Fibroblast of skin of right biceps (primary cell): ENCODE measurements around the gene RNF217.
A peak's percentile ranks its signal among the peaks of the same experiment; 100 is the strongest.
"Not testable (repeated sequence)": the region's sequence is repeated elsewhere in the genome, so short reads cannot be mapped to it uniquely, and the experiment has no call there.

Experiments
- DNase-seq: peaks from one replicate; pipeline ENCODE4 v3.0.0-alpha.2; 2013

Gene RNF217

DNA sequence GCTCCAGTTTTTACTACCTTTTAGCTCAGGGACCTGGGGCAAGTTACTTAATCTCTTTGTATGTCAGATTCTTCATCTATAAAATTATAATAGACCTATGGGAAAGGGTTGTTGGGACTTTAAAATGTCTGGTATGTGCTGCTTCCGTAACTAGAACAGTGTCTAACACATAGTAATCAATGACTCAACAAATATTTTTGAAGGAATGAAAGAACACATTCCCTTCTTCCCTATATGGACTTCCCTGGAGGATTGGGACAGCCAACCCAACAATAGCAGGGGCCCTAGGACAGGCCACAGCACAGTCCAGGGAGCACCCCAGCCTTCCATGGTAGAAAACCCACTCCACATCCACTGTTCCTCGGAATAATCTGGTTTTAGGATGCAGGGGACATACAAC lies 140.7 kb downstream of the RNF217 start:
- peak; percentile 96 for DNase-seq

DNA sequence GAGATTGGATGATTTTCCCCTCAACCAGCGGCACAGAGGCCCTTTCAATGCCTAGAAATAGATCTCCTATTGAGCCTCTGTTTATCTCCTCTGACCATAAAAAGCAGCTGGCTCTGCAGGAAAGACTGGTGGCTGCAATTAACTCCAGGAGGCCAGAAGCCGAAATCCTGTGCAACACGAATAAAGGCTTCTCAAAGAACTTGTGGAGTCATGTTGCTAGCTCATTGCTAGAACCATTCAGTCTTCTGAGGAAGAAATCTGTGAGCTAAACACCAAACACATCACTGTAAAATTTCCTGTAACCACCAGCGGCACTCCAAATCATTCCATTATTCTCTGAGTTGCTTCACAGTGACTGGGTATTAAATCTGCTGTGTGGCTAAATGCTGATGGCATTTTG lies 142.2 kb downstream of the RNF217 start:
- peak; percentile 85 for DNase-seq

DNA sequence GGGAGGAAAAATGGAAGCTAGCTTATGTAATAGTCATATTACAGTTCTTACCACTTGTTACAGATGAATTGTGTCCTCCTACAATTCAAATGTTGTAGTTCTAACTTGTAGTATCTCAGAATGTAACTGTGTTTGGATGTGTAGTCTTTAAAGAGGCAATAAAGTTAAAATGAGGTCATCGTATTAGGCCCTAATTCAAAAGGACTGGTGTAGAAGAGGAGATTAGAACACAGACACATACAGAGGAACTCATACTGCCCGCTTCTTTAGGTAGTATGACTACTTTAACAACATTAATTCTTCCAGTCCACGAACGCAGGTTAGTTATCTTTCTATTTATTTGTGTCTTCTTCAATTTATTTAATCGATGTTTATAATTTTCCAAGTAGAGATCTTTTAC lies 144.8 kb downstream of the RNF217 start:
- DNase-seq = no peak

DNA sequence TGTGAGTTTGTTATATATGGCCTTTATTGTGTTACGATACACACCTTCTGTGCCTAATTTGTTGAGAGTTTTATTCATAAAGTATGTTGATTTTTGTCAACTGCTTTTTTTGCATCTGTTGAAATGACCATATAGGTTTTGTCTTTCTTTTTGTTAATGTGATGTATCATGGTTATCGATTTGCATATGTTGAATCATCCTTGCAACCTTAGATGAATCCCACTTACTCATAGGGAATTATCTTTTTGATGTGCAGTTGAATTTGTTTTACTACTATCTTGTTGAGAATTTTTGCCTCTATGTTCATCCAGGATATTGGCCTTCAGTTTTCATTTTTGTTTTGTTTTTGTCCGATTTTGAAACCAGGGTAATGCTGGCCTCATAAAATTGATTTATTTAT lies 145.7 kb downstream of the RNF217 start:
- peak; percentile 54 for DNase-seq

DNA sequence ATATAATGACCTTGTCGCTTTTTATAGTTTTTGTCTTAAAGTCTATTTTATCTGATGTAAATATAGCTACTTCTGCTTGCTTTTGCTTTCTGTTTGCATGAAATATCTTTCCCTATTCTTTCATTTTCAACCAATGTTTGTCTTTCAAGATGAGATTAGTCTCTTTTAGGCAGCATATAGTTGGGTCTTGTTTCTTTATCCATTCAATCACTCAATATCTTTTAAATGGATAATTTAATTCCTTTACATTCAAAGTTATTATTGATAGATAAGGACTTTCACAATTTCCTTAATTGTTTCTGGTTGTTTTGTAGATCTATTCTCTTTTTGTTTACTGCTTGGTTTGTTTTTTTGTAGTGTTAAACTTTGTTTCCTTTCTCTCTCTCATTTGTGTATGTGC lies 147.8 kb downstream of the RNF217 start:
- DNase-seq = no peak

DNA sequence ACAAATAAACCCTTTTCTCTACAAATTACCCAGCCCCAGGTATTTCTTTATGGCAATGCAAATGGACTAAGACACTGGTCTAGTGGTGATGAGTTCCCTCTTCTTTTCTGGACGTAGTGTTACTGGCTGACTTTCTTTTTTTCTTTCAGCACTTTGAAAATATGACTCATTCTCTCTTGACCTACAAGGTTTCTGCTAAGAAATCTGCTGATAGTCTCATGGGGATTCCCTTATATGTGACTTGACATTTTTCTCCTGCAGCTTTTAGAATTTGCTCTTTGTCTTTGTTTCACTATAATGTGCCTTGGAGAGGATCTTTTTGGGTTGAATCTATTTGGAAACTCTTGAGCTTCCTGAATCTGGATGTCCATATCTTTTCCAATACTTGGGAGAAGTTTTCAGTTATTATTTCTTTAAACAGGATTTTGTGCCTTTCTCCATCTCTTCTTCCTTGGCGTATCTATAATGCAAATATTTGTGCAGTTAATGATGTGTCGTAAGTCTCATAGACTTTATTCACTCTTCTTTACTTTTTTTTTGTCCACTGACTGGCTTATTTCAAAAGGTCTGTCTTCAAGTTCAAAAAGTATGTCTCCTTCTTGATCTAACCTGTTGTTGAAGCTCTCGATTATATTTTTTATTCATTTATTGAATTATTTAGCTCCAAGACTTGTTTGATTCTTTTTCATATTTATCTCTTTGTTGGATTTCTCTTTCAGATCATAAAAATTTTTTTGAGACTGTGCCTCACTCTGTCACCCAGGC lies 149.2 kb downstream of the RNF217 start:
- DNase-seq = no peak

DNA sequence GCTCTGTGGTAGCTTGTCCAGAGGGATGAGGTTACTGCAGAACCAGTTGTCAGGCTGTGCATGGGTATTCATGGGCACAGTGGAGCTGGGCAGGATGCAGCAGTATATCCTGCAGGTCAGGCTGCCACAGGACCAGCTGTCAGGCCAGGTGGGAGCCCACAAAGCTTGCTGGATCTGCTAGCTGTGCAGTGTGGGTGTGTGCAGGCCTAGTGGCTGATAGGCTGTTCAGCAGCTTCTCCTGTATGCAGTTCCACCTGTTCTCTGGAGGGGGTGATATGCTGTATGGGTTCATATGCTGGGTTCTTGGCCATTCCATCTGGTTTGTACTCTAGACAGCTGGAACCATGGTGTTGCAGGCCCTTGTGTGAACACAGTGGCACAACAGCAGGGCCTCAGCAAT lies 150.7 kb downstream of the RNF217 start:
- no peak for DNase-seq

DNA sequence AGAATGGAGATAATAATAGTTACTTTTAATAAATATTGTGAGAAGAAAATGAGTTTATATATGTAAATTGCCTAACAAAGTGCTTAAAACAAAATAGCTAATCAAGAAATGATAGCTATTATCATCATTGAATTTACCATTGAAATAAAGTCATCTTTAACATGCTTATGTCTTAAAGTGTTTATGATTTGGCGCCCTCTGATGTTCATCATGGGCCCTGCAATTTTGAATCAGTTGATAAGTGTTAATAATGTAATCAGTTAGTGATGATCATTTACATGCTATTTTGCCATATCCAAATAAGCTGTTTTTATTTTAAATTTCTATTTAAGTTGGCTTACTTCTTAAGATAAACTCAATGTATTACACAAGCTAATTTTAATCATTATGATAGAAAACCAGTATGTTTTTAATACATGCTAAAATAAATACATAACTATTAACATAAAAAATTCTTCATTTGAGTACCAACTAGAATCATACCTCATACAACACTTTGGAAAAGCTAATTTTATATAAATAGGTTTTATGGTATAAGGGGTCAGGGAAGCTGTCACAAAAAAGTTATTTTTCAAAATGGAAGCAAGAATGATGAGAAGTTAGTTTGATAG lies 152.1 kb downstream of the RNF217 start:
- DNase-seq = peak; percentile 64

DNA sequence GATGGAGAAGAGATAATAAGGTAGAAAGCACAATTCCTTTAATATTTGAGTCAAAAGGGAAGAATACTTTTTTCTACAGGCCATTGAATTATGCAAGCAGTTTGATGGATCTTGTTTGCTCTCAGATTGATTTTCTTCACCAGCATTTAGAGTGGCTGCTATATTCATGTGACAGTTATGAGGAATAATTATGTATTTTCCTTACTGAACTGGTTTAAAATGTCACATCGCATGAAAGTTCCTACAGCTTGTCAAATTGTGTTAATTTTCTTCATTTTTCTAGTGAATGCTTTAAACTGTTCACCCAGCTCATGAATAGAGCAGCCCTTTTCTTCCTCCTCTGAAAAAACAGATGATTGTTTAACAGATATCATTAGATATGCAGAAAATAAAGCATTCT lies 153.9 kb downstream of the RNF217 start:
- DNase-seq = no peak

DNA sequence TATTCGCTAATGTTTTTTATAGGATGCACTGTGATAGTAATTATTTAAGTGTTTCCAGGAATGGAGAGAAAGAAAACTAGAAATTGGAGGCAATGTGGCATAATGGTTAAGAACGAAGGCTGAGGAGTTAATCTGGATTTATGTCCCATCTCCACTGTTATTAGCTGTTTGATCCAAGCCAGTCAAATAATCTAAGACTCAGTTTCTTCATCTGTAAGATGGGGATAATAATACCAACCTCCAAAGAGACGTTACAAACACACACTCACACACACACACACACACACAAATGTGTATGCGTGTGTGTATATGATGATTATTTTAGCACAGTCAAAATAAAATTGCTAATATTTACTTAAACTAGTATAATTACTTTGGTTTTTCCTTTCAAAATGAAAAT lies 154.5 kb downstream of the RNF217 start:
- no peak for DNase-seq

DNA sequence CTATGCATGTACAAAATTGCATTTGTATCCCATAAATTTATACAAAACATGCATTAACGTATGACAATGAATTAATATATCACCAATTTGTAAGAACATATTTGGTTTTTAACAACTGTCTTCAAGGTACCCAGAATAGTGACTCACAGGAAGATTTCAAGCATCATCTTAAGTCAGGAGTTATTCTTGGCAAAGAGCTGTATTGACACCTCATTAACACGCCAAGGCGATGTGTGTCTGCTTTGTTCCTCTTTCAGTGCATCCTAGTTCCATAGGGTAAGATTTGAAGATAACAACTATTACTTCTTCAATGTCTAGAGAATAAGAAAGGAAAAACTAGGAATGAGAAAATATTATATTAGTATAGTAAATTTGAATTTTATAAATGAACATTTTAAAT lies 155.6 kb downstream of the RNF217 start:
- peak; percentile 59 for DNase-seq

DNA sequence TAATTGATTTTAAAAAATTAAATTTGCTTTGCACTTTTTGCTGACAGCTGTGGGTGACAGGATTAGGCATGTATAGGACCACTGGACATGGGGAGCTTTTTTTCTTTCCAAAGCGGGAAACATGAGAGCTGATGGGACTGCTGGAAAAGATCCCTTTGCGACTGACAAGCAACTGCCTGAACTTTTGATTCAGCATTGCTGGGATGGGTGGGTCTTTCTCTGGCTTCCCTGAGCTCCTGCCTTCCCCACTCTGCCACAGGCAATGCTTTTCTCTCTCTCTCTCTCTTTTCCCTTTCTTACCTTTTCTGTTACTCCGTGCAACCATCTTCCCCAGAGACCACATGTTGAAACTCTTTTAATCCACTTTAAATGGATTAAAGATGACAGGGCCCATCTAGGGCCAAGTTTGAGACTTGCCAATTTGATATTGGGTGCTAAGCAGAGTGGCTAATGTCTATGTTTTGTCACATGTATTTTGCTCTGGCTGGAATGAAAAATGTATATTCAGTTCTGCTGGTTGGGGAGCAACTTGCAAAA lies 157.9 kb downstream of the RNF217 start:
- no peak for DNase-seq

DNA sequence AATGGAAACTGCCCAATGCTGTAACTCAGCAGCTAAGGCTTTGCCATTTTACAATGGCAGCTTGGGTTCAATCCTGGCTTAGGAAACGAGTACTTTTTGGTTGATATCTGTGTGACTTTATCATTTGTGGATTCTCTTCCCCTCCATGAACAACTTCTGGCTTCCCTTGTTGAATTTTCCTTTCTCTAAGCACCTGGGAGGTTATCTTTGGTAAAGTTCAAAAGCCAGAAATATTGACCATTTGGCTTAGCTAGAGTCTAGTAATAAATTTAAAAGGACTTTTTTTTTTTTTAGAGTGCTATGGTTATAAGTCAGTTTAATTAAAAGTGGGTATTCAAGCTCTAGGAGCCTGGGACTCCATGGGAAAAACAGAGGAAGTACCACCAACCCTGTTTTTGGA lies 159.7 kb downstream of the RNF217 start:
- DNase-seq = no peak

DNA sequence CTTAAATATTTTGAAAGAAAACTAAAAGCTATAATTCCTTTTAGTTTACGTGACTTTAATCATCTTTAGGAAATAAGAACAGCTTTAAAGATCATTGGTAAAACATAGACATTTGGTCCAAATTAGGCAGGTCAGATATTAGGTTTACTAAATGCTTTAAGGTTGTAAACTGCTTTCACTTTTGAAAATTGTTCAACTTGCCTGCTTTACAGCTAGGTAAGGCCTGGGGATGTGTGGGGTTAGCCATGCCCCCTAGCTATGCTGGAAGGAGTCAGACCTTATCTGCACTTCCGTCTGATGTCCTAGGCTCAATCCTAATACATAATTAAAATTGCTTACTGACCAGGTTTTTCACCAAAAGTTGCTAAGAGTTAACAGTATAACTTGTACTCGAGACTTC lies 160.8 kb downstream of the RNF217 start:
- no peak for DNase-seq

DNA sequence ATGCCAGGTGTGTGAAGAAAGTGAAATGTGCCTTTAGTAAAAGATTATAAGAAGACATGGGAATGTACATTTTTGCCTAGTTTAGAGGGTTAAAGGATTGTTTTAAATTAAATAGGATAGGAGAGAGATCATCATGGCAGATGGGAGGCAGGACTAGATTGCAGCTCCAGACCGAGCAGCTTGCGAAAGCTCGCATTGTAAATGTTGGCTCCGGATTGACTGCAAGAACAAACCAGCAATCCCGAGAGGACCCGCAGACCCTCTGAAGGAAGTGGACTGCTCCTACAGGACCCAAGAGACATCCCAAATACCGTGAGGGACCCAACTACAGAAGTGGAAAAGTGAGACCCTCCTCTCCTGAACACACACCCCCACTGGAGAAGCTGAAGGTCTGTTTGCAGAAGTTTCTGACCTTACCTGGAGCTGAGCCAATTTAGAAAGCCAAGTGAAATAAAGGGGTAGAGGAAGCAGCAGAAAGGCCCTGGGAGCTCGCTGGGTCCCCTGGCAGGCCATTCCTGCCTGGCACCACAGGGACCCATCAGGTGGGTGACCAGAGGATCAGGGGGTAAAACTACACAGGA lies 161.3 kb downstream of the RNF217 start:
- DNase-seq = no peak

DNA sequence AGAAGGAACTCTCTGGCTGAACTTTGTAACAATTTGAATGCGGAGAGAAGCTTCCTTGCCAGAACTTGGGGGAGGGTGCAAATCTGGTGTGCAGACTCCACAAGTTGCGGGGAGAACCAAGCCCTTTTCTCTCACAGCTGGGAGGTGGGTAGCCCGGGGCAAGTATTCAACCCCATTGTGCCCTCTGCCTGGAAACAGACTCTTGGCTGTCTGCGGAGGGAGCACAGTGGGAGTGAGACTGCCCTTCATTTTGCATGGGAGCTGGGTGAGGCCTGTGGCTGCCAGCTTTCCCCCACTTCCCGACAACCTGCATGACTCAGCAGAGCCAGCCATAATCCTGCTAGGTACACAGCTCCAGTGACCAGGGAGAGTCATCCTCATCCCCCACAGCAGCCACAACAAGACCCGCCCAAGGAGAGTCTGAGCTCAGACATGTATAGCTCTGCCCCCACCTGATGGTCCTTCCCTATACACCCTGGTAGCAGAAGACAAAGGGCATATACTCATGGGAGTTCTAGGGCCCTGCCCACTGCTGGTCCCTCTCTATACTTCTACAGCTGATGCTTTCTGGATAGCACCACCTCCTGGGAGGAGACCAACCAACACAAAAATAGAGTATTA lies 161.9 kb downstream of the RNF217 start:
- DNase-seq = peak; percentile 64

DNA sequence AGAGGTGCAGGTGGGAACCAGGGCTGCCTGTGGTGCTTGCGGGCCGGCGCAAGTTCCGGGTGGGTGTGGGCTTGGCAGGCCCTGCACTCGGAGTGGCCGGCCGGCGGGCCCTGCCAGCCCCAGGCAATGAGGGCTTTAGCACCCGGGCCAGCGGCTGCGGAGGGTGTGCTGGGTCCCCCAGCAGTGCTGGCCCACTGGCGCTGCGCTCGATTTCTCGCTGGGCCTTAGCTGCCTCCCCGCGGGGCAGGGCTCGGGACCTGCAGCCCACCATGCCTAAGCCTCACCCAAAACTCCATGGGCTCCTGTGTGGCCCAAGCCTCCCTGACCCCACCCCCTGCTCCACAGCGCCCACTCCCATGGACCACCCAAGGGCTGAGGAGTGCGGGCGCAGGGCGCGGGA lies 163.6 kb downstream of the RNF217 start:
- DNase-seq = not testable (repeated sequence)

DNA sequence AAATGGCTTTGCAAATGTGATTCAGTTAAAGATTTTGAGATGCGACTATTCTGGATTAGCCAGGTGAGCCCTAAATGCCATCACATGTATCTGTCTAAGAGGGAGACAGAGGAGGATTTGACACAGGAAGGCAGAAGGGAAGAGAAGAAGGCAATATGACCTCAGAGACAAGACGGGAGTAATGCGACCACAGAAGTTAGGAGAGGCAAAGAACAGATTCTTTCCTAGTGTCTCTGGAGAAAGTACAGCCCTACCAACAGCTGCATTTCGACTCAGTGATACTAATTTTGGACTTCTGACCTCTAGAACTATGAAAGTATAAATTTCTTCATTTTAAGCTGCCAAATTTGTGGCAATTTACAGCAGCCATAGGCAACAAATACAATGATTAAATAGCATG lies 167.1 kb downstream of the RNF217 start:
- no peak for DNase-seq

DNA sequence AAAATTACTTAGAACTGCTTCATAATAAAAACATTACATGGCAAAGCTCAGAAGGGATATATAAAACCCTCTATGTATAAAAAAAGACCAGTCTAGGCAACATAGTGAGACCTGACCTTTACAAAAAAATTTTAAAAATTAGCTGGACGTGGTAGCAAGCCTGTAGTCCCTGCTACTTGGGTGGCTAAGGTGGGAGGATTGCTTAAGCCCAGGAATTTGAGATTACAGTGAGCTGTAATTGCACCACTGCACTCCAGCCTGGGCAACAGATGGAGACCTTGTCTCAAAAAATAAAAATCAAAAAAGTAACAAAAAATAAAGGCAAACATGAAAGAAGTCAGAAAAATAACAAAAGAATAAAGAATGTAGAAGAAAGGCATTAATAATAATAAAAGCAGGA lies 169.8 kb downstream of the RNF217 start:
- no peak for DNase-seq

DNA sequence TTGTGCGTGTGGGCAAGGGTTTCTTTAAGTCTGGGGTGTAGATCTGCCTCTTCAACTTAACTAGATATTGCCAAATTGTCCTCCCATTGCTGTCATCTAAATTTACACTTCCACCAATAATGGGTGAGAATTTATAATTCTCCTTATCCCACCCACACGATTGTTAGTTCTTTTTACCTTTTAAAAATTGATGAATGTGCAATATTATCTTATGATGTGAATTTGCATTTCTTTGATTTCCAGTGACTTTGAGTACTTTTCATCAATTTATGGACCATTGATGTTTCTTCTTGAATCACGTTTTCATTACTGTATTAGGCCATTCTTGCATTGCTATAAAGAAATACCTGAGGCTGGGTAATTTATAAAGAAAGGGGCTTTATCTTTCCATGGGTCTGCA lies 174.1 kb downstream of the RNF217 start:
- no peak for DNase-seq

DNA sequence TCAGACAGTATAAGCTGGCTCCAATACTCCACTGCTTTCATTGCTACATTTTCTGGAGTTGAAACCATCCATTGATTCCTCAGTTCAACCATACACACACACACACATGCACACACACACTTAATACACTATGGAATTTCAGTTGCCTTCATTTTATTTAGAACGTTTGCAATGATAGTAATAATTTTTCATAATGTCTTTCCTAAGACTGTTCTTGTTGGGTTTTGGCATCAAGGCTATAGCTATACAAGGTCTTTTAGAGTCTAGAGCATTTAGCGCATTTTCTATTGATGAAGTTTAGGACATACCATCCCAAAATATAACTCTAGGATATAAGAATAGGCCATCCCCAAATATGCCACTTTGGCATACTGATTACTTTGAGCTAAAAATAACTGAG lies 175.8 kb downstream of the RNF217 start:
- no peak for DNase-seq

DNA sequence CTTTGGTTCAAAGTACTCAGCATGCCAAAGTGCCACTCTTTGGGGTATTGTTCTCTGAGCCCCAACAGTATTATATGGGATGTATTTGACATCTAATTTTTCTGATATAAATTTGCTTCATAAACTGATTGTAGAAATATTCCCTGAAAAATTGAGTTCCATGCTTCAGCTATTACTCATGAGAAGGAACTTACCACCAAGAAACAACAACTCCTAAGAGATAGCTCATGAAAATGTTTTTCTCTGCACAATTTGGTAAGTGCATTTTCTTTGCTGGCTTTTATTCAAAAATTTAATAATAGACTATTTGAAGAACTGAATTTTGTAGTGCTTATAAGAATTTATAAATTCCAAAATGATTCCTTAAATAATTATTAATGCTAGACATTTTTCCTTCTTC lies 178.6 kb downstream of the RNF217 start:
- DNase-seq = peak; percentile 74
